Thyroid gland (tissue), 4 donors: ENCODE results near the gene MERTK. TPM values are rescaled to one million over a fixed set of nuclear protein-coding genes. Genes with fewer than 3 reads are reported as not detected.
"Not testable (repeated sequence)": the region's sequence is repeated elsewhere in the genome, so short reads cannot be mapped to it uniquely, and the experiment has no call there.

Experiments
- DNase-seq, 2 donors: peaks; one replicate each; pipeline ENCODE4 v3.0.0-alpha.2; 2019
- H3K27ac ChIP-seq, 3 donors: fragments of 200-600 bp; sonication (generic); 1 replicate in 2 of 3; 2 replicates in 1 of 3; pipeline ENCODE4 v1.5.1; 2016 to 2019; ENCODE audit warnings: mild to moderate bottlenecking in 1 of 3, moderate library complexity in 1 of 3
- H3K27me3 ChIP-seq: fragments of 200-600 bp; sonication (generic); one replicate; pipeline ENCODE4 v1.5.1; 2019
- H3K36me3 ChIP-seq, 2 donors: fragments of 200-600 bp; sonication (generic); one replicate each; pipeline ENCODE4 v1.5.1; 2016 to 2019
- H3K4me1 ChIP-seq, 2 donors: fragments of 200-600 bp; sonication (generic); one replicate each; pipeline ENCODE4 v1.5.1; 2017 to 2019
- H3K4me3 ChIP-seq, 3 donors: fragments of 200-600 bp; sonication (generic); replicated peaks in 1 of 3; 1 replicate in 2 of 3; 2 replicates in 1 of 3; pipeline ENCODE4 v1.5.1; 2016; ENCODE audit warnings: mild to moderate bottlenecking in 1 of 3
- H3K9me3 ChIP-seq: fragments of 200-600 bp; sonication (generic); one replicate; pipeline ENCODE4 v1.5.1; 2017
- POLR2A ChIP-seq, 2 donors: fragments of 450-650 bp; IDR thresholded peaks; one replicate each; pipeline ENCODE4 v1.6.1; 2017; ENCODE audit warnings: antibody characterized with exemption in 2 of 2, mild to moderate bottlenecking in 2 of 2, moderate library complexity in 1 of 2
- WGBS, 2 donors: methylation state at CpG; one replicate each; pipeline ENCODE4 v1.1.5; 2017; 5-methylcytosine and 5-hydroxymethylcytosine counted together
- intact Hi-C: fragments of 100-400 bp; cut with DNase I; formaldehyde crosslinking; loops from one replicate; pipeline ENCODE4 v1.15.1; 2023
- total RNA-seq, 4 donors: library from RNA; depleted of rRNA; stranded (reverse); fragments of >200 nt; gene quantifications; one replicate each; pipeline ENCODE4 v1.2.3, GENCODE V29; 2016
- TF ChIP-seq, protein P1 (sequence below), 6 experiments: fragments of 200-600 bp in 3 of 6; fragments of 450-650 bp in 3 of 6; sonication (generic) in 3 of 6; IDR thresholded peaks; one replicate each; pipeline ENCODE4 v1.5.1; 2016 to 2019; ENCODE audit warnings: antibody characterized with exemption in 6 of 6, mild to moderate bottlenecking in 2 of 6, inconsistent platforms in 1 of 6, moderate library complexity in 1 of 6

Gene MERTK
- total RNA-seq, 4 donors from 2014 or later, result 23.5 to 36.7 (median 32.9) TPM

DNA sequence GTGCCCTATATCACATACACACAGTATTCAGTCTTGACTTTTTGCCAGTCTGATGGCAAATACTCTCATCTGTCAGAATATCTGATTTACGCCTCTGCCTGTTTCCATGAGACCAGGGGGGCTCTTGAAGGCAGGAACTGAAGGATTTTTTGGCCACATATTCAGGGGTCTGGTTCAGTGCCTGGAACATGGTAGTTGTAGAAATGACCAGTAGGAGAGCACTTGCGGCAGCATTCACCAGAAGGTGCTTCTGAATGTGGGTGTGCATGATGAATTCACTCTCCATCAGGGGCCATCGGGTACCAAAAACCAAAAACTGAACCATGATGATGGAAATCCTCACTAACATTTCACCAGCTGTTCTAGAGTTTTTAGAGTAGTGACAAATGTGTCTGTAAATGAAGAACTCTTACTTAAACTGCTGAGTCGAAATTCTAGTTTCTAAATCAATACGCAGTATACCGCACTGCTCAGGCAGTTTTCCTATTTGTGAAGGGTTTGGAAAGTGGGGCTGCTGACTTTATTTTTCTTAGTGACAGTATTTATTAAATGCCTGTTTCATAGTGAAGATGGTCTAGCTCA lies 54.6 kb downstream of the MERTK start:
- no peaks in the 10 kb centered on the region for H3K9me3 ChIP-seq
- WGBS, 2 donors, result 92 to 93% methylated on average over 6 of the region's 6 CpGs
- DNase-seq, result no peak
- H3K27me3 ChIP-seq, result no peaks in the 10 kb centered on the region
- H3K4me3 ChIP-seq, result no peak overlapping the region
- H3K27ac ChIP-seq, result no peak overlapping the region
- TF ChIP-seq, protein P1, sequence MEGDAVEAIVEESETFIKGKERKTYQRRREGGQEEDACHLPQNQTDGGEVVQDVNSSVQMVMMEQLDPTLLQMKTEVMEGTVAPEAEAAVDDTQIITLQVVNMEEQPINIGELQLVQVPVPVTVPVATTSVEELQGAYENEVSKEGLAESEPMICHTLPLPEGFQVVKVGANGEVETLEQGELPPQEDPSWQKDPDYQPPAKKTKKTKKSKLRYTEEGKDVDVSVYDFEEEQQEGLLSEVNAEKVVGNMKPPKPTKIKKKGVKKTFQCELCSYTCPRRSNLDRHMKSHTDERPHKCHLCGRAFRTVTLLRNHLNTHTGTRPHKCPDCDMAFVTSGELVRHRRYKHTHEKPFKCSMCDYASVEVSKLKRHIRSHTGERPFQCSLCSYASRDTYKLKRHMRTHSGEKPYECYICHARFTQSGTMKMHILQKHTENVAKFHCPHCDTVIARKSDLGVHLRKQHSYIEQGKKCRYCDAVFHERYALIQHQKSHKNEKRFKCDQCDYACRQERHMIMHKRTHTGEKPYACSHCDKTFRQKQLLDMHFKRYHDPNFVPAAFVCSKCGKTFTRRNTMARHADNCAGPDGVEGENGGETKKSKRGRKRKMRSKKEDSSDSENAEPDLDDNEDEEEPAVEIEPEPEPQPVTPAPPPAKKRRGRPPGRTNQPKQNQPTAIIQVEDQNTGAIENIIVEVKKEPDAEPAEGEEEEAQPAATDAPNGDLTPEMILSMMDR (IDR thresholded peaks at IDR 0.05), result no peak
- no peak for TF ChIP-seq POLR2A (IDR thresholded peaks at IDR 0.05)
- peaks cover 0 to 3% of the 10 kb centered on the region in 2 donors for H3K36me3 ChIP-seq
- intact Hi-C loops, result no loop called here
- peaks cover 13 to 16% of the 10 kb centered on the region in 2 donors for H3K4me1 ChIP-seq

DNA sequence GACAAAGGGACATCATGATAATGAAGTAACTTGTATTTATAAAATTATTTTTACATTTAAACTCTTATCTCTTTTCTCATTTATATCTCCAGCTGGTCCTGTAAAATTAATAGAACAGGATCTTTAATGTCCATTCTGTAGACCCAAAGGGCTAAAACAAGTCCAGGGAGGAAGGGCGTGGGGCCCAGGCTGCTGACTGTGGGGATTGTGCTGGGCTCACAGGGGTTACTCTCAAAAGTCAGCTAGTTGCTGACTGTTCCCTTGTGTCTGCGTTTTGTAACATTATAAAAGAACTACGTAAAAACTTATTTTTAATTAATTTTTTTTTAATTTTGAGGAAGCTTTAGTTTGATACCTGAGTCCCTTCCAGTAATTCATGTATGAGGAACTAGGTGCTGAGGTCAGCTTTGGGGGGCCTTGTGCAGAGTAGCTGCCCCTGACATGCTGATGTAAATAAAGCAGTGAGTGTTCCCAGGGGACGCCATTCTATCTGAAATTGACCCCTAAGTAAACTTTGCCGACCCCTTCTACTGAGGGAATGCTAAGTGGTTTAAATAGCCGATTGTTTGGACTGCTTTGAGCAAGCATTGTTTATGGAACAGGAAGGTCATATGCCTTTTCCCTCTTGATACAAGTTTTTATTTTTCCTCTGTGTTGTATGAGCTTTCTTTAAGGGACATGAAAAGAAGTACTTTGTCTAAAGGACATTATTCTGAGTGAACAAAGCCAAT lies 56.4 kb downstream of the MERTK start:
- Histone ChIP-seq H3K27ac (peak overlapping the region in 1 of 3 donors; percentile 5), H3K27me3 (no peaks in the 10 kb centered on the region), H3K9me3 (no peaks in the 10 kb centered on the region), H3K4me1 (peaks cover 13 to 16% of the 10 kb centered on the region in 2 donors), H3K36me3 (no peaks in the 10 kb centered on the region), H3K4me3 (no peak overlapping the region)
- 37 to 41% methylated on average over 6 of the region's 6 CpGs for WGBS, 2 donors
- no peak for DNase-seq
- intact Hi-C loops, result no loop called here
- no peak for TF ChIP-seq POLR2A (IDR thresholded peaks at IDR 0.05)
- TF ChIP-seq, protein P1 (IDR thresholded peaks at IDR 0.05), result no peak

DNA sequence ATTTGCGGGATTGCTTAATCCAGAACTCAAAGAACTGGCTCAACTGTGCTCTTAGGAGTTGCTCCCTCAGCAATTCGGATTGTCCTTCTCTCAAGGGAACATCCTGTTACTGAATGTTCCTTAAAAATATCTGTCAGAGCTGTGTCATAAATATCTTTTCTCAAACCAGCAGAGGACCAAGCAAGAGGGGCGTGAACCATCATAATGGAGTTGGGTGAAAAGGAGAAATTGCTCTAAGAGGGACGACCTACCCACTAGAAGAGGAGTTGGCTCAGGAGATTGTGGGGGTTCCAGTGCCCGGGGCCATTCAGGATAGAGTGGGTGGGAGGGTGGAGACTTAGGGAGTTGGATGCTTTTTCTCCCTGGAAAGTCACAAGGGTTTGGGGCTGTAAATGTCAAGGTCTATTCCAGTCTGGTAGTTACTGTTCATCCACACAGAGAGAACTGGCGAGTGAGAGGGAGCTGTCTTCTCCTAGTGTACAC lies 59.5 kb downstream of the MERTK start:
- no peak for DNase-seq
- no peaks in the 10 kb centered on the region for H3K36me3 ChIP-seq
- H3K4me1 ChIP-seq, result peaks cover 9 to 13% of the 10 kb centered on the region in 2 donors
- intact Hi-C loops, result no loop called here
- TF ChIP-seq POLR2A (IDR thresholded peaks at IDR 0.05), result no peak
- TF ChIP-seq, protein P1 (IDR thresholded peaks at IDR 0.05), result no peak
- no peaks in the 10 kb centered on the region for H3K27me3 ChIP-seq
- WGBS, 2 donors, result 72 to 85% methylated on average over 6 of the region's 6 CpGs
- peak overlapping the region; percentile 2 to 42 (median 25) for H3K27ac ChIP-seq
- H3K4me3 ChIP-seq, result no peak overlapping the region
- H3K9me3 ChIP-seq, result no peaks in the 10 kb centered on the region

DNA sequence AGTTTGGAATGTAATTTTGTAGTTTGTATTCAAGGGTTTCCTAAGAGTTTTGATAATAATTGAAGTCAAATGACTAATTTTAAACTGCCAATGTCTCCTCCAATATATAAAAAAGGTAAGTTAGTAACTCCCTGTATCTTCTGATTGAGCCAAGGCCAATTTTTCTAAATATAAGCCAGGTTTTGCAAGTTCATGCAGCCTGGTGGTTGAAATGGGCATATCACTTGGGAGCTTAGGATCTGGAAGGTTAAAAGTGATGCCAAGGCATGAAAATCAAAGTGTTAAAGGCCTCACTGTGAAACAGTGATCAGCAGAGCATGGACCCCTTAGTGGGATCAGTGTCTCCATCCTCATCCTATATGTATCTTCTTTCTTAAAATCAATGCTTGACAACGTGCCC lies 60.5 kb downstream of the MERTK start:
- 92 to 98% methylated on average over 1 of the region's 1 CpG for WGBS, 2 donors
- TF ChIP-seq, protein P1 (IDR thresholded peaks at IDR 0.05), result peak in 1 of 6 experiments; percentile 11
- no peak for TF ChIP-seq POLR2A (IDR thresholded peaks at IDR 0.05)
- Histone ChIP-seq H3K4me3 (no peak overlapping the region), H3K27me3 (no peaks in the 10 kb centered on the region), H3K9me3 (no peaks in the 10 kb centered on the region), H3K36me3 (no peaks in the 10 kb centered on the region), H3K27ac (peak overlapping the region in 1 of 3 donors; percentile 2), H3K4me1 (peaks cover 9 to 13% of the 10 kb centered on the region in 2 donors)
- intact Hi-C loops, result no loop called here
- no peak for DNase-seq

DNA sequence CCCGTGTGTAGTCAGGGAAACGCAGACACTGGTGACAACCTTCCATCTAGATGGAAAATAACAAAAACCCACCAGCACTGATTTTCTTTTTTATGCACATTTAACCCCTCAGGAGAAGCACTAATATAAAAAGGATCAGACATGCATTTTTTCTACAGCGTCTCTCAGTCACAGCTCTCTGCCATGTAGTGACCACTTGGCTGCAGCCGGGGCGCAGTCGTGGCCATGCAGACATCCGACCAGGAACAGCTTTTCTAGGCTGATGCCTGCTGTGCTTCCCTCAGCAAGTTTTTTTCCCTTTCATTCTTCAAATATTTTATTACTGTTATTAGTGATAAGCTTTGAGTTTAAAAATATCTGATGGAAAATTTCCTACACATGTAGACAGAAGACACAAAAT lies 63.3 kb downstream of the MERTK start:
- H3K36me3 ChIP-seq, result peaks cover 0 to 3% of the 10 kb centered on the region in 2 donors
- 85 to 87% methylated on average over 7 of the region's 7 CpGs for WGBS, 2 donors
- H3K27me3 ChIP-seq, result no peaks in the 10 kb centered on the region
- H3K9me3 ChIP-seq, result no peaks in the 10 kb centered on the region
- no peak for DNase-seq
- no peak overlapping the region for H3K4me3 ChIP-seq
- intact Hi-C loops, result no loop called here
- H3K4me1 ChIP-seq, result peaks cover 0 to 6% of the 10 kb centered on the region in 2 donors
- no peak overlapping the region for H3K27ac ChIP-seq
- TF ChIP-seq, protein P1 (IDR thresholded peaks at IDR 0.05), result no peak
- TF ChIP-seq POLR2A (IDR thresholded peaks at IDR 0.05), result no peak

DNA sequence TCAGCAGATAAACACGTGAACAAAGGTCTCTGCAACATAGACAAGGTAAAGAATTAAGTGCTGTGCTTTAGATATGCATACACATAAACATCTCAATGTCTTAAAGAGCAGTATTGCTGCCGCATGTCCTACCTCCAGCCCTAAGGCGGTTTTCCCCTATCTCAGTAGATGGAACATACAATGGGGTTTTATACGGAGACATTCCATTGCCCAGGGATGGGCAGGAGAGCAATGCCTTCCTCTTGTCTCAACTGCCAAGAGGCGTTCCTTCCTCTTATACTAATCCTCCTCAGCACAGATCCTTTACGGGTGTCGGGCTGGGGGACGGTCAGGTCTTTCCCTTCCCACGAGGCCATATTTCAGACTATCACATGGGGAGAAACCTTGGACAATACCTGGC lies 64.7 kb downstream of the MERTK start:
- DNase-seq, H3K4me1 ChIP-seq, H3K9me3 ChIP-seq, H3K36me3 ChIP-seq, H3K27me3 ChIP-seq, H3K27ac ChIP-seq, intact Hi-C loops, H3K4me3 ChIP-seq: not testable (repeated sequence)
- WGBS, 2 donors, result 73 to 83% methylated on average over 8 to 9 of the region's 9 CpGs

DNA sequence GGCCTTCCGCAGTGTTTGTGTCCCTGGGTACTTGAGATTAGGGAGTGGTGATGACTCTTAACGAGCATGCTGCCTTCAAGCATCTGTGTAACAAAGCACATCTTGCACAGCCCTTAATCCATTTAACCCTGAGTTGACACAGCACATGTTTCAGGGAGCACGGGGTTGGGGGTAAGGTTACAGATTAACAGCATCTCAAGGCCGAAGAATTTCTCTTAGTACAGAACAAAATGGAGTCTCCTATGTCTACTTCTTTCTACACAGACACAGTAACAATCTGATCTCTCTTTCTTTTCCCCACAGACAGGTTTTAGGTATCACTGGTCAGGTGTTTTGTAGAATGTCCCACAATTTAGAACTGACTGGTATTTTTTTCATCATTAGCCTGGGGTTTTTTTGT lies 65.1 kb downstream of the MERTK start:
- H3K27ac ChIP-seq, H3K4me3 ChIP-seq, intact Hi-C loops, DNase-seq, H3K9me3 ChIP-seq, H3K36me3 ChIP-seq, H3K4me1 ChIP-seq, H3K27me3 ChIP-seq: not testable (repeated sequence)
- WGBS, 2 donors, result 31 to 34% methylated on average over 4 of the region's 4 CpGs
